ENCODE measurements around the gene COL25A1.

COL25A1 gene

DNA sequence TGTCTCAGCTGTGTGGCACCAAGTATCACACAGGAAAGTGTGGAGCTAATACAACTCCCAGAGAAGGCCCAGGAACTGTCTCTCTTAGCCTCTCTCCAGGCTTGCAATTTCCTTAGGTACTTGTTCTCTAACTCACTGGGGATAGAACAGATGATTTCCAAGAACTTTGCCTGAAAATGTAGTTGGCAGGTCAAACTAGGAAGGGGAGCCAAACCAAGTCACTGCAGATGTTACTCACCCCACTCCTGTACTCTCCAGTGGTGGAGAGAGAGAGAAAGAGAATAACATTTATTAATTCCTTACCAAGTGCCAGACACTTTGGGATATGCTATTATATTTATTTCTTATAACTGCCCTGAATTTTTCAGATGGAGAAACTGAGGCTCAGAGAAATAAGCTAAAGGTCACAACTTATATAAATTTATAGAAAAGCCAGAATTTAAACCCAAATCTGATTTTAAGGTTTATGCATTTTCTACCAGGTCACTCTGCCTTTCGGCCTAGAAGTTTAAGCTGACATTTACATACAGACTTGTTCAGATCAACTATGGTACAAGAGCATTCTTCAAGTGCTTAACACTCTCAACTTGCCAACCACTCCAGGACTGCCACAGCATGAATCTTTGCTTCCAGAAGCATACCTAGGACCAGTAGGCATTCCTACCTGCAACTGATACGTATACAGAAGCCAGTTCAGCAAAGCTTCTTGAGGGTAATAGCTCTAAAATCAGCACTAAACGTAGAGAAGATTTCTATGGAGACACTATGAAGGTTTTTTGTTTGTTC is 291.0 kb downstream of the COL25A1 start:
- DNase-seq (ENCODE audit: low spot score) = no peak
- TF ChIP-seq, protein P1, sequence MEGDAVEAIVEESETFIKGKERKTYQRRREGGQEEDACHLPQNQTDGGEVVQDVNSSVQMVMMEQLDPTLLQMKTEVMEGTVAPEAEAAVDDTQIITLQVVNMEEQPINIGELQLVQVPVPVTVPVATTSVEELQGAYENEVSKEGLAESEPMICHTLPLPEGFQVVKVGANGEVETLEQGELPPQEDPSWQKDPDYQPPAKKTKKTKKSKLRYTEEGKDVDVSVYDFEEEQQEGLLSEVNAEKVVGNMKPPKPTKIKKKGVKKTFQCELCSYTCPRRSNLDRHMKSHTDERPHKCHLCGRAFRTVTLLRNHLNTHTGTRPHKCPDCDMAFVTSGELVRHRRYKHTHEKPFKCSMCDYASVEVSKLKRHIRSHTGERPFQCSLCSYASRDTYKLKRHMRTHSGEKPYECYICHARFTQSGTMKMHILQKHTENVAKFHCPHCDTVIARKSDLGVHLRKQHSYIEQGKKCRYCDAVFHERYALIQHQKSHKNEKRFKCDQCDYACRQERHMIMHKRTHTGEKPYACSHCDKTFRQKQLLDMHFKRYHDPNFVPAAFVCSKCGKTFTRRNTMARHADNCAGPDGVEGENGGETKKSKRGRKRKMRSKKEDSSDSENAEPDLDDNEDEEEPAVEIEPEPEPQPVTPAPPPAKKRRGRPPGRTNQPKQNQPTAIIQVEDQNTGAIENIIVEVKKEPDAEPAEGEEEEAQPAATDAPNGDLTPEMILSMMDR (IDR thresholded peaks at IDR 0.05; ENCODE audit: borderline replicate concordance, control extremely low read depth, extremely low read depth, insufficient read depth, missing control alignments) = no peak
- in situ Hi-C loops (cut with MboI; ENCODE audit: low sequenced_read_pairs, unreplicated experiment) = no loop called here

DNA sequence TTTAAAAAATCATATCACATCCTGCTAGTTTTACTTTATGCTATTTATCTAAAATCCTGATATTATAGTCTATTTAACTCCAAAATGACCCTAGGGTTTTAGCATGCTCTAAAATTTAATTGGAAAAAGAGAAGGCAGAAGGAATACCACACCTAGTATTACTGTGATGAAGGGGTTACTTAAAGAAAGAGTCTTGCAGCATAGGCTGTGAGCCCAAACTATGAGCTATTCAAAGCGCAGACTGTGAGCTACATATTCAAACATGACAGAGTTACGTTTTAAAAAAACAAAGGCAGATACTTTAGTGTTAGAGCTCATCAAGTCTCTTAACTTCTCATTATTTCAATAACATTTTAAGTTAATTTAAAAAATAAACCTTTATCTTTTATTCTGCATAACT is 291.9 kb downstream of the COL25A1 start:
- TF ChIP-seq, protein P1 (IDR thresholded peaks at IDR 0.05; ENCODE audit: borderline replicate concordance, control extremely low read depth, extremely low read depth, insufficient read depth, missing control alignments) = no peak
- in situ Hi-C loops (cut with MboI; ENCODE audit: low sequenced_read_pairs, unreplicated experiment) = no loop called here
- DNase-seq (ENCODE audit: low spot score) = no peak

DNA sequence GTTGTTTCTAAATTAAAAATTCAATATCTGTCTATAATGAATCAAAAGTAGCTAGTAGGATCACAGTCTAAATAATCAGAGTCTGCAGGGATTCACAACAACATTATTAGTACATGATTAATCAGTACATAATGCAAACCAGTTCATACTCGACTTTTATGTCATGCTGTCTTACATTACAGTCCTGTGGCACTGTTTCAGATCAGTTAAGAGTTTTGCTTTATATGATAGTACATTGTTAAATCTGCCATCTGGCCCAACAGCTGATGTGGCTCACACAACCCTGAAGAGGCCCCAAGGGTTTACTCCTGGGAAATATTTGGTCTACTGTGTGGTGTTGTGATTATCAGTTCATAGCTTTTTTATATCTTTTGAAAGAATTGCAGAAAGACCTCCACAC is 292.5 kb downstream of the COL25A1 start:
- in situ Hi-C loops (cut with MboI; ENCODE audit: low sequenced_read_pairs, unreplicated experiment) = no loop called here
- TF ChIP-seq, protein P1 (IDR thresholded peaks at IDR 0.05; ENCODE audit: borderline replicate concordance, control extremely low read depth, extremely low read depth, insufficient read depth, missing control alignments) = no peak

DNA sequence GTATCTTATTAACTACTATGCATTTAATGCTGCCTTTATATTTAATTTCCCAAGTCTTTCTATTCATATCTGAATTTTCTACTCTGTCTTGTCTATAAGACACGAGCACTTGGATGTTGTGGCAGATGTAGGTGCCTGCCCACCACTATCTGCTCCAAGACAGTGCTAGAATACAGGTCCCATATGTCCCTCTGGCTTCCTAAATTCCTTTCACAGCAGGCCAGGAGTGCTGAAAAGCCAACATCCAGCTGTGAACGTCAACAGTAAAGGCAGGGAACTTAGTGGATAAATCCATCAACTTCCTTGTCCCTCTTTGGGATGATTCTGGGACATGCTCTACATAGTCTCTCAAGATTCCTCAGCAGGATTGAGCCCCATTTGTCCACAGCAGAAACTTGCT is 294.5 kb downstream of the COL25A1 start:
- DNase-seq (ENCODE audit: low spot score) = no peak
- in situ Hi-C loops (cut with MboI; ENCODE audit: low sequenced_read_pairs, unreplicated experiment) = no loop called here
- TF ChIP-seq, protein P1 (IDR thresholded peaks at IDR 0.05; ENCODE audit: borderline replicate concordance, control extremely low read depth, extremely low read depth, insufficient read depth, missing control alignments) = no peak

More for the DNA sequence above, 292.5 kb downstream of the COL25A1 start:
- DNase-seq (ENCODE audit: low spot score) = no peak

DNA sequence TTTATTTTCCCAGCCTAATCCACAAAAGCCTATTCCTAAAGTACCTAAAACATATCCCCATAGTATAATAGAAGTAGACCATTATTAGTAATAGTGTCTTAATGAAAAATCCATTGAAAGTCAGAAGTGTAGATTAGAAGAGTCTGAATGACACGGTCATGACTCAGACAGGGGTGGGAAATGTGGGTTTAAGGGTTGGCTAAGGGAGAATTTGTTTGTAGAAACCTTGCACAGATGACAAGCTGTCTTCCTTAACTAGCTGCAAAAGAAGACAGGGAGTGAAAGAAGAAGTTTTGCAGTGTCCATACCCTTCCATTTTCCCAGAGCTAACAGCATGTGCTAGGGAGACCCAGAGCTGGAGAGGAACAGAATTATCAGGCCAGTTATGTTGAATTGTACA is 296.9 kb downstream of the COL25A1 start:
- no peak for DNase-seq (ENCODE audit: low spot score)
- TF ChIP-seq, protein P1 (IDR thresholded peaks at IDR 0.05; ENCODE audit: borderline replicate concordance, control extremely low read depth, extremely low read depth, insufficient read depth, missing control alignments) = no peak
- in situ Hi-C loops (cut with MboI; ENCODE audit: low sequenced_read_pairs, unreplicated experiment) = no loop called here

DNA sequence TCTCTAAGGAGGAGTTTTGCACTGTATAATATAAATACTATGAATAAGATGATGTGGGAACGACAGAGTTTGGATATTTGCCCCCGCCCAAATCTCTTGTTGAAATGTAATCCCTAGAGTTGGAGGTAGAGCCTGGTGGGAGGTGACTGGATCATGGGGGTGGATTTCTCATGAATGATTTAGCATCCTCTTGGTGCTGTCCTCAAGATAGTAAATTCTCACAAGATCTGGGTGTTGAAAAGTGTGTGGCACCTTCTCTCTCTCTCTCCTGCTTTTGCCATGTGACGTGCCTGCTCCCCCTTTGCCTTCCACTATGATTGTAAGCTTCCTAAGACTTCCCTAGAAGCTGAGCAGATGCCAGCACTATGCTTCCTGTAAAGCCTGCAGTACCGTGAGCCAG is 298.0 kb downstream of the COL25A1 start:
- in situ Hi-C loops (cut with MboI; ENCODE audit: low sequenced_read_pairs, unreplicated experiment) = no loop called here

More for the DNA sequence above, 298.0 kb downstream of the COL25A1 start:
- TF ChIP-seq, protein P1 (IDR thresholded peaks at IDR 0.05; ENCODE audit: borderline replicate concordance, control extremely low read depth, extremely low read depth, insufficient read depth, missing control alignments) = no peak
- DNase-seq (ENCODE audit: low spot score) = no peak

All from GM13976 (cell line).